Glomerular visceral epithelial cell (primary cell): Measurements from ENCODE around the gene ALDH3B2.
"Not testable (repeated sequence)": the region's sequence is repeated elsewhere in the genome, so short reads cannot be mapped to it uniquely, and the experiment has no call there.

Experiments used
- DNase-seq: peaks from one replicate; pipeline ENCODE4 v3.0.0-alpha.2; 2016; ENCODE audit errors: extremely low spot score

ALDH3B2 gene

GRCh38 chr11:67642173-67643120, 32.0 kb downstream of the ALDH3B2 start:
- no peak for DNase-seq

- no peak for DNase-seq
Observed at GRCh38 chr11:67641338-67642172, 32.9 kb downstream of the ALDH3B2 start.

DNA sequence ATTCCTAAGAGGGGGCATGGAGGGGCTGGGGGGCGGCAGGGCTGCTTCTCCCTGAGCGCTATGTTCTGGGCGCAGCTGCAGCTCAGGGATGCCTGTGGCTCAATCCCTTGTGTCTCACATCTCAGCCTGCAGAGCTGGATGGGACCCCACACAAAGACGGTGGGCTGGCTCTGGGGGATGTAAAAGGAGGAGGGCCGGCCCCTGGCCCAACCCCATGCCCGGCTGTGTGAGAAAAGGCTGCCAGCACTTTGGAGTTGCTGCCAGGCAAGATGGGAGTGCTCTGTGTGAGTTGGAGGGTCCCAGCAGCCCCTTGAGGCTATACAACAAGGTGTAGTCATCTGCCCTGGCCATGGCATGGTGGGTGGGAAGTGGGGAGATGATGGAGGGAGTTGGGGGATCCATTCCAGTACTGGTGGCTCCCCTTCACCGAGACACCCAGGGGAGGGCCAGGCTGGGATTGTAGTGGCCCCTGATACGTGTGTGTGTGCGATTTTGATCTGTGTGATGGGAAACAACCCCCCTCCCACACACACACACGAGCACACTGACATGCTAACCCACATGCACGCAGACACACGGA, 33.6 kb downstream of the ALDH3B2 start:
- no peak for DNase-seq

DNA sequence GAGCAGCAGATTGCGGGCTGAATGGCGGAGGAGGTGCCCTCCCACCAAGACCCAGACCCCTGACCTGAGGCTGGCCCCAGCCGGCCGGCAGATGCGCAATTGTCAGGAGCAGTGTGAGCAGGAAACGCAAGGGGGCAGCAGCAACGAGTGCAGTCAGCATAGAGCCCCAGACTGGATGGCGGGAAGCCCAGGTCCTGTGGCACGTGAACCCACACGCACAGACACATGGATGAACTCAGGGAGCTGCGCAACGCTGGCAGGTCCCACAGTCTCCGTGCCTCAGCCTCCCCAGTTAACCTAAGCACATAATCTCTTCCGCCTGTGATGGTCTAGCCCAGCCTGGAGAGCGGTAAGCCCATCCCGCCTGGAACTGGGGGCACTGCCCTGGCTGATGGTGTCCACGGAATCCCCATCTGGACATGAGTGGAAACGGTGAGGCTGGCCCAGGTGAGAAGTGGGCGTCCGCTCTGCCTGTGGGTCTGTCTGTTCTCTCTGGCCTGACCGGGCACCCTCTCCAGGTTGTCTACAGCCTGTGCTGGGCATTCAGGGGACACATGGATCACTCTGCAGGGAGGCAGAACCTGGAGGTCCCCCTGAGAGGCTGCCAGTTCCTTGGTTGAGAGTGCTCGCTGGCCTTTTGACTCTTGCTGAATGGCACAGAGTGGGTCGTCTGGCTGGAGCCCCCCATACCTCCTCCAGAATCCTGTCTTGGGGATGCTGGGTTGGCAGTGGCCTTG, 34.2 kb downstream of the ALDH3B2 start:
- DNase-seq, result peak; percentile 55

- DNase-seq, result no peak
Observed at GRCh38 chr11:67639438-67639859, 35.0 kb downstream of the ALDH3B2 start, which contains the start of gene TBX10. Gene TBX10, minus strand, starts transcription at chr11:67639763. Its CDS starts 291 bp downstream, at chr11:67639472.

- DNase-seq, result no peak
Observed at GRCh38 chr11:67638535-67639437, 35.6 kb downstream of the ALDH3B2 start.

- DNase-seq, result not testable (repeated sequence)
Observed at GRCh38 chr11:67637441-67637840, 37.0 kb downstream of the ALDH3B2 start.

DNA sequence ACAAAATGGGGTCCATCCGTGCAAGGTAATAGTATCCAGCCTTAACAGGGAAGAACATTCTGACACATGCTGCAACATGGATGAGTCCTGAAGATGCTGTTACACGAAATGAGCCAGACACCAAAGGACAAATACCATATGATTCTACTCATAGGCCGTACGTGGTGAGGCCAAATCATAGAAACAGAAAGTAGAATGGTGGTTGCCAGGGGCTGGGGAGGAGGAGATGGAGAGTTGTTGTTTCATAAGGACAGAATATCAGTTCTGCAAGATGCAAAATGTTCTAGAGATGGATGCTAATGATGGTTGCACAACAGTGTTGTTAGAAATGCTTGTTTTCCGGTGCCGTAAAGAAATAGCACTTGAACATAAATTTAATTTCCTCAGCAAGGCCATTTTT, 37.5 kb downstream of the ALDH3B2 start:
- no peak for DNase-seq

- no peak for DNase-seq
Observed at GRCh38 chr11:67635231-67635521, 39.2 kb downstream of the ALDH3B2 start.

GRCh38 chr11:67634366-67635230, 39.8 kb downstream of the ALDH3B2 start:
- no peak for DNase-seq

GRCh38 chr11:67633758-67634365, 40.6 kb downstream of the ALDH3B2 start:
- DNase-seq, result no peak

DNA sequence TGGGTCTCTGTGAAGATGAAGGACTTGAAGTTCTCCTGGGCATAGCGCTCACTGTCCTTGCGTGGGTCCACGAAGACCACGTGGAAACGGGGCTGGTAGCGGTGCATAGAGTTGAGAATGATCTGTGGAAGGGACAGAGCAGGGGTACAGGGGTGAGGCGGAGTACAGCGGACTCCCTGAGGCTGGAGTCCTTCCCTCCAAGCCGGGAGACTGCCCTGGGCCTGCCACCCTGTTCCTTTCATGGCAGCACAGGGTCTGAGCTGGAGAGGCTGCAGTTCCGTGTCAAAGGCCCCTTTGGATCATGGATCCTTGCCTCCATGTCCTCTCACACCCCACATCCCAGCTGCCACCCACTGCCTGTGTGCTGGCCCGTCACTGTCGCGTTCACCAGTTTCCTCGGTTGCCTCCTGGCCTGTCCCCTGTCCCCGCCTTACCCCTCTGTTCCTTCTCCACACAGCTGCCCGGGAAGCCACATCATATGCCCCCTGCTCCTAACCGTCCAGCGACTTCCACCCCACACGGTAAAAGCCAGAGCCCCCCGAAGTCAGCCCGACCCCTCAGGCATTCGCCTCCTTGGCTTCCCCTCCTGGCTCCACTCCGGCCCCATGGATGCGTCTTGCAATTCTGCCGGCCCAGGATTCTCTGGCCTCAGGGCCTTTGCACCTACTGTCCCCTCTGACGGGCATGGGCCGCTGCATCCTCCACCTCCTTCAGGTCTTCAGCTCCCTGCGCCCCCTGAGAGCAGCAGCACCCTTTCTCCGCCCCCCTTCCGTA, 41.3 kb downstream of the ALDH3B2 start:
- no peak for DNase-seq

DNA sequence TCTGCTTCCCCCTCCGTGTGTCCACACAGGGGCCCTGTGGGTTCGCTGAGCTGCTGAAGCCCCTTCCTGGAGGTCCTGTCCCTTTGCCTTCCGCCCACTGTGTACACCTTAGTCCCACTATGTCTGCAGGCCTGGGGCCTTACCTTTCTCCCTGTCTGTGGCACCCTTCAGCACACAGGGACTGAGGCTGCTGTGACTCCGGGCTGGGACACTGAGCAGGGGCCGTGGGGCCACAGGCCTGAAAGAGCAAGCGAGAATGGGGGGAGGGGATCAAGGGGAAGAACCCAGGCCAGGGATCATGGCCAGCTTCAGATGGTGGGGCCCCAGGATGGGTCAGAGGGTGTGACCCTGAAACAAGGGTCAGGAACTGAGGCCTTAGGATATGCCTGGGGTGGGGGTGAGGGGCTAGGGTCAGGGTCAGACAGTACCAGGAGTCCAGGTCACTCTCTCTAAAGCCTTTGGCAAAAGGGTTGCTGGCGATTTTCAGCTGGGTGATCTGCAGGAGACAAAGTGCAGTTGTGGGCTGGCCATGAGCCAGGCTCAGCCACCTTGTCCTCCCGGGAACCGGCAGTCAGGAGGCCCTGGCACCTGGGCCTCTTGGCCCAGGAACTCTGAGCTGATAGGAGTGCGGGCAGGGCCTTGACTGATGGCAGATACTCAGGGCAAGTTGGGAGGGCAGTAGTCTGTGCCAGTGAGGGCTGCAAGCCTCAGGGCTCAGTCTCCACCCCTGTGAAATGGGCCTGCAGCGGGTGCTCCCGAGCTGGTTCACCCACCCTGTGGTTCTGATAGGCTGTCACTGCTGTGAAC, 42.0 kb downstream of the ALDH3B2 start:
- peak; percentile 34 for DNase-seq

DNA sequence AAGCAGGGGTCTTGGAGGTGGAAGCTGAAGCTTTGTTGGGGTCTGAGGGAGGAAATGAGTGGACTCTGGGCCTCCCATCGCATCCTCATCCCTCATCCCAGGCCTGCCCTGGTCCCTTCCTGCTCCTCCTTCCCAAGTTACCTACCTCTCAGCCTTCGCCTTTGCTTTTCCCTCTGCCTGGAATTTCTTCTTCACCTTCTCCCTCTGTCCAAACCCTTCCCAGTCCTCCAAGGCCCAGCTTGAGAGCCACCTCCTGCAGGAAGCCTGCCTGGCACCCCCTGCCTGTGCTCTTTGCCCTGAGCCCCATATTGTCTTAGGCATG, 42.6 kb downstream of the ALDH3B2 start:
- DNase-seq, result no peak

DNA sequence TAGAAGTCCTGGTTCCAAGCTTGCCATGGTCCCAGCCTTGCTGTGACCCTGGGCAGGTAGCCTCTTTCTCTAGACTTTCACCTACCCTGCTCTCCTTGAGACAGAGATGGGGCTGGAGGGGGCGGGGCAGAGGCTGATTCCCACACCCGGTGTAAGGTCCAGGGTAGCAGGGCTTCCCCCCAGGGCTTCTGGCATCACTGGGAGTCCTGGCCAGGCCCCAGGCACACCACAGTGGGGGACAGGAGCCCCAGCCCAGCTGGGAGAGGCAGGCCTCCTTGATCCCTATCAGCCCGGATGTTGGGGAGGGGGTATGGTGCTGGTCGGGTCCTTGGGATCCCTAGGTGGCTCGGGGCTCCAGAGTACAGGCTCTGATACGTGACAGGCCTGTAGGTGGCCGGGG, 43.0 kb downstream of the ALDH3B2 start:
- no peak for DNase-seq

DNA sequence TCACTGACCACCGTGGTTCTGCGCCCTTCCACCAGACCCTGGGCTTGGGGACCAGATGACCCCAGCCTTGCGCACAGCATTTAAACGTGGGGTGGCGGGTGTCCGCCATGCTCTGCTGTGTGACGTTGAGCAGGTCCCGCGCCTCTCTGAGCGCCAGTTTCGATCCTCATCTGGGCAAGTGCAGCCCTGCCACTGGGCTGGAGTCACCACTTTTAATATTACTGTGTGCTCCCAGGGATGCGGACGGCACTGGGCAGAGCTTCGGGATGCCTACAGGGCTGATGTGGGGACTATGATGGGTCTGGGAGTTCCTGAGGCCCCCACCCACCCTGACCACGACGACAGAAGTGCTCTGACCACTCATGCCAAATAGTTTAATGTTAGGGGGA, 43.5 kb downstream of the ALDH3B2 start:
- DNase-seq, result no peak

- peak; percentile 99 for DNase-seq
Observed at GRCh38 chr11:67630228-67630942, 44.0 kb downstream of the ALDH3B2 start.
